Stimulated activated naive CD8-positive, alpha-beta T cell treated with anti-CD3 and anti-CD28 coated beads, Interleukin-15, Interleukin-2, amounts not matched to agents 100 U/mL and 50 U/mL, for 24 hours (primary cell): ENCODE measurements around the gene TGFB1.
"Not testable (repeated sequence)": the region's sequence is repeated elsewhere in the genome, so short reads cannot be mapped to it uniquely, and the experiment has no call there.

Experiments used
- ATAC-seq: fragments of 150-1000 bp; cut with Tn5 transposase; one replicate; pipeline ENCODE4 v1.10.0; 2021
- DNase-seq: peaks from one replicate; pipeline ENCODE4 v3.0.0; 2021

TGFB1 gene

DNA sequence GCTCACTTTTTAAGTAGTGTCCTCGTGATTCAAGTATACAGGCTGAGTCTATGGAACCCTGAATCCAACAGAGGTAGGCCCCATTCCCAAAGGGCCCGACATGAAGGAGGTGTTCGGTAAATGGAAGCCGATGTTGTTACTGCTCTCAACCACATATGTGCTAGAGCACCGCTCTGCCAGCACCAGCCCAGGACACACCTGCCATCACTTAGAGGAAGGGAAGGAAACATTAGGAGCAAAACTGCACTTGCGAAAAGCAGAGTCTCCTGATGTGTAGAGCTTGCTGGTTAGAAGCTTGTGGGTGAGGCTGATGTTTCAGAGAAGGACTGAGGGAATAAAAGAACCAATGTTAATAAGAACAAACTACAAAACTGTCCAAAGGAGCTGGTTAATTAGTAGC lies 53.2 kb downstream of the TGFB1 start:
- DNase-seq, result no peak
- ATAC-seq, result no peak

DNA sequence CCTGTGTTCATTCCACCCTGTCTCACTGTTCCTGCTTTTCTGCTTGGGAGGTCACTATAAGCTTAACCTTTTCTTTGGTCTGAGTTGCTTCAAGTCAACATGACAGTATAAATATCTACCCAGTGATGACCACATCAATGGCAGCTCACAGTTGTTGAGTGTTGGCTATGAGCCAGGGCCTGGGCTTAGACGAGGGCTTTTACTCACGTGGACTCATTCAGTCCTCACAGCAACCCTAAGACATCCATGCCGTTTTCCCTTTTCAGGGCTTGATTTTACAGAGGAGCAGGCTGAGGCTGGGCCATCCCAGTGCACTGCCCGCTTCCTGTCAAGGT lies 54.0 kb downstream of the TGFB1 start:
- DNase-seq (no peak), ATAC-seq (no peak)

DNA sequence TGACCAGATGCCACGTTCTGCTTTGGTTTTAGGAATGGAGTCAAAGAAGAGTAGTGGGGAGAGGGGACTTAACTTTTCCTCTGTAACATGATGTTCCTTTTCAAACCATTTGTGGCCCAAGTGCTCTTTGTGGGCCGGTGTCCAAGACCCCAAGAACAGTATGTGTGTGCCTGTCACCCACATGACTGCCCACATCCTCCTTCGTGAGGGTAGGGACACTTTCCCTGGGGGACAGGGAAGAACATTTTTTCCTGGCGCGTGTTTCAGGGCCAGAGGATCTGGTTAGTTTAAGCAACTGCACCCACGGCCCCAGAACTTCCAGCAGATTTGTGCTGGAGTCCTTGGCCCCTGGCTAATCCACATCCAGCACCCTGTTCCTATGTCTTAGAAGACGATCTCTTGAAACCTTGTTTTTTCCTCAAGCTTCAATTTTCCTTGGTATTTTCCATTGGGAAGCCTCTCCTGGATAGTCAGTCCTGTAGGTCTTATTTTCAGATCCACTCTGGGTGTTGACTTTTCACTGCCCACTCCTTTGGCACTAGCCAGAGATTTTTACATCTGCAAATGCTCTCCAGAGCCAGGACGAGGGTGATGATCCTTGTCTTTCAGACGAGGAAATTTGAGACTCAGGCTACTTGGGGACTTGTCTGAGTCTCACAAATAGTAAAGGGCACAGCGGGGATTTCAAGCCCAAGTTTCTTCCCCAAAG lies 54.5 kb downstream of the TGFB1 start:
- ATAC-seq (no peak), DNase-seq (no peak)

- DNase-seq (peak; percentile 60), ATAC-seq (peak; percentile 55)
These were observed 55.3 kb downstream of the TGFB1 start for GRCh38 chr19:41298348-41298964.

DNA sequence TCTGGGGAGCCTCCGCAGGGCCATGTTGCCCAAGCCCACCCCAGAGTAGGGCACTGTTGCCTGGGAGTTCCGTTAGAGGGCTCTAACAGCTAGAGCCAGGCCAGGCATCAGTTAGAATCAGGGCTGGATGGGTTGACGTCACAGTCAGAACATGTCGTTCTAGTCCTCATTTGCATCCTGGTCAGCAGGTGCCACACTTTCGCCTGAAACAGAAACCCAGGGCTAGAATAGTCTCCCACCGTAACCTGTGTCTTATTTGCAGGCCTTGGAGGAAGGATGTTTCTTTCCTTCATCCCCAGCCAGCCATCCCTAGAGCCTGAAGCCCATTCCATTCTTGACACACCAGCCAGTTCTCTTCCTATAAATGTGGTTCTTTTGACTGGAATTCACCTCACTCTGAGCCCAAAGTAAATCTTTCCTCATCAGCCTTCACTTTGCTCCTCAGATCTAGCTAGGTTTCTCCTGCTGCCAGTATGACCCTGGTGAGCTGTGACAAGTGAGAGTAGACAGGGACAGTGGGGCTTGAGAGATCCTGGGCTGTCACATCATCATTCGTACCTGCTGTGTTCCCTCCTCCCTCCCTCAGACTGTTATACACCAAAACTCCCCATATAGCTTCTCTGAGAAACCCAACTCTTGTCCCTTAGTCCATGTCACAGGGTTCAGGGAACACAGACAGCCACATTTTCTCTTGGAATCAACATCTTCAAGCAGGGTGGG lies 55.9 kb downstream of the TGFB1 start:
- DNase-seq, result no peak
- ATAC-seq, result peak; percentile 22

DNA sequence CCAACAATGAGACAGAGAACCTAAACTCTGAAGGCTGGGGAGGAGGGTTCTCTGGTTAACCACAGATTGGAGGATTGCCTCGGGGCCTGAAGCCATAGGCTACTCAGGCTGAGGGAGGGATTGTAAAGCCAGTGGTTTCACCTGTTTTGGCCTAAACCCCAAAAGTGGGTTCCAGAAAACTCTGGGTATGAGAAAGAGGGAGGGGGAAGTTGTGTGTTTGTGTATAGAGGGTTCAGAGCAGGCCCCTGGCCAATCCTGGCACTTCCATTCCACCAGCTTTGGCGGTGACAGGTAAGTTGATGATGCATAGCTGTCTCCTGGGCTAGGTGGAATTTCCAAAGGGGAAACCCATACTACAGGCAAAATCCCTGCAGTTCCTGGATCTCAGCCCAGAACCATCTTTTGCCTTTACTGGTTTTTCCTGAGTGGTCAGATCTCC lies 57.3 kb downstream of the TGFB1 start:
- no peak for ATAC-seq

DNA sequence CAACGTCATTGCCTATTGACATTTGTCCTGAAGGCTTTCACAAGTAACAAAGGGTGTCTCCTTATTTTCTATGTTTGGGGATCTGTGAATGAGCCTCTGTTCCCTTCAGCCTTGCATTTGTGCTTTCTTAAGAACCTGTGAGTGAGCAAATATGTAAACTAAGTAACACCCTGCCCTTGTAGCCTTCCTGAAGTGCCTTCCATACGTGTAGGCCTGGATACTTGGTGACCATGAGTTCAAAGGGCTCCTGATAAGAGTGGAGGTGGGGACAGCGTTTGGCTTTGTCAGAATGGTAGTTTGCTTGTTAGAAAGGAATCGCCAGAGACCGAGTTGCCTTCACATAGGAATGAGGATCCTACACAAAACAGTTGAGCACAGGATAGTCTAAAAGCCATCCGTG lies 58.2 kb downstream of the TGFB1 start:
- no peak for ATAC-seq
- DNase-seq, result no peak

More for the DNA sequence above, 57.3 kb downstream of the TGFB1 start:
- DNase-seq, result no peak

- ATAC-seq (no peak), DNase-seq (no peak)
These were observed 59.3 kb downstream of the TGFB1 start for GRCh38 chr19:41294393-41294792.

GRCh38 chr19:41289814-41290213 lies 63.9 kb downstream of the TGFB1 start:
- not testable (repeated sequence) for DNase-seq, ATAC-seq

GRCh38 chr19:41288673-41289530 lies 64.8 kb downstream of the TGFB1 start:
- ATAC-seq, result no peak
- DNase-seq, result no peak
